CD4-positive, alpha-beta T cell treated with Interleukin-17A for 1 hour (primary cell): ENCODE measurements around the gene DYNLT1.

Experiments
- DNase-seq: peaks from one replicate; pipeline ENCODE4 v3.0.0-alpha.2; 2020

DYNLT1 gene

DNA sequence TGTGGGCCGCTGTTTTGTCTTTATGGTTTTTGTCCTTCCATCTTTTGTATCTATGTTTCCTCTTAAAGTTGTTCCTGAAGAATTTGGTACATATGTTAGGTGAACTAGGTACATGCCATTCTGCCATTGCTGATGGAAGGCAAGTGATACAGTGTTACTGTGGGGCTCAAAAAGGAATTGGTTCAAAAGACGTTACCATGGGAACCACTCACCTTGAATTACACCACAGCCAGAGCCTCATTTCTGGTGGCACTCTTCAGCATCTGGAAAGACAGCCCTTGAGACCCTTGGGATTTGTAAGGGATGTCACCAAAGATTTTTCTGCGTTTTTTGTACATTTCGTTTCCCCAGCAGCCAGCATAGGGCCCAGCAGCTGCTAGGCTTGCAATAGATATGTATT lies 52.7 kb downstream of the DYNLT1 start:
- no peak for DNase-seq

DNA sequence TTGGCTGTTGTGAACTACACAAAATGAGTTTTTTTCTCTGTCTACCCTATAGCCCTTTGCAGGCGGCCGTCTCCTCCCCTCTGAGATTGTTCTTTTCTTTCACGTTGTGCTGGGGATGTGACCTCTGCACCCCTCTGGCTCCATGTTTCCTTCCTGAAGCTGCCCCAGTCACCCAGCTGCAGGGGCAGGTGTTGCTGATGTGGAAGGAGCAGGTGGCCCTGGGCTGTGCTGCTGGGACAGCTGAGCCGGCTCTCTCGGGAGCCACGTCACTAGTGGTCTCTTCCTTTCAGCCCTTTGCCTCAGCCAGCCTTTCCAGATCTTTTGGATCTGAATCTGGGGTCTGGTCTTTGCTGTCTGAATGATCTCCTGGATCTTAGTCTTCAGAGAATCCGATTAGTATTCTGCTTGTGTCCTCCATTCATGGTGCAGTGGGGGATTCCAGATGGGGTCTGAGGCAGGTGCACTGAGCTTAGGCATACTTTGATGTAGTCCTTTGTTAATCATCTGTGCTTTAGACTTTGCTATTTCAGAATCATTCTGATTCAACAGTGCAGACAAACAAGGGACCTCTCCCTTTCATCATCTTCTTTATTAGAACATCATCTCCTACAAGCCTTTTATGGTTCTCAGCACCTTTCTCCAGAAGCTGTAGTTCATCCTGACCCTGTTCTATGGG lies 53.3 kb downstream of the DYNLT1 start:
- DNase-seq, result no peak

DNA sequence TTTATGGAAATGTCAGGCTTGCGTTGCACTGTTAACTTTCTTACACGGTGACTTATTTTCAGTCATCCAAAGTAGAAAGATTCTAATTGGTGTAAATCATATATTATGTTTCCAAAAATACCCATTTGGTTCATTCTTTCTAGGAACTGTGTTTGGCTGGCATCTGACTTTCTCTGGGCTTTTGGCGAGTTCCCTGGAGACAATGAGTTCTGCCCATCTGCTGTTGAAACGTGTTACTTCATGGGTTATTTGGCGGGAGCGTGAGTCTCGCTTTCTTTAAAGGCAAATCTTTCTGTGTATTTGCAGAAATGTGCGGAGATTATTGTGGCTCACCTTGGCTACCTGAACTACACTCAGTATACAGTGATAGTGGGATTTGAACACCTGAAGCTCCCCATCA lies 55.2 kb downstream of the DYNLT1 start:
- DNase-seq, result no peak

DNA sequence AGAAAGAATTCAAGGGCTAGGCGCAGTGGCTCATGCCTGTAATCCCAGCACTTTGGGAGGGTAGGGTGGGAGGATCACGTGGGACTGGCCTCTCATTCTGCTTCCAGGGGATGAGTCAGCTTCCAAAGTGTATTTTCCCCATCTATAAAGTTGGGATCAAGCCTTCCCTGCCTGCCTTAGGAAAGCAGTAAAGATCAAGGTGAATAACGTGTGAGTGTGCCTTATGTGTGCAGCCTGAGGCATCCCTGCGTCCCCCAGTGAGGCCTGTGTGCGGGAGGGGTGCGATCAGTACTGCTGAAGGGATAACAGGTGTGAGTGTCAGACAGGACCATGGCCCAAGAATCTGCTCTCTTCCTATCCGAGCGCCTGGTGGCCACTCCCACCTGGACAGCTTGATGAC lies 57.9 kb downstream of the DYNLT1 start:
- no peak for DNase-seq
